GM19372 (cell line): ENCODE data around the gene NME5.
"Not testable (repeated sequence)": the region's sequence is repeated elsewhere in the genome, so short reads cannot be mapped to it uniquely, and the experiment has no call there.

ENCODE experiments used
- ATAC-seq: cut with Tn5 transposase; IDR thresholded peaks from one replicate; pipeline ENCODE4 v1.9.1; 2021; ENCODE audit warnings: mild to moderate bottlenecking, low read depth, moderate library complexity; ENCODE audit not compliant: unreplicated experiment

NME5 gene

DNA sequence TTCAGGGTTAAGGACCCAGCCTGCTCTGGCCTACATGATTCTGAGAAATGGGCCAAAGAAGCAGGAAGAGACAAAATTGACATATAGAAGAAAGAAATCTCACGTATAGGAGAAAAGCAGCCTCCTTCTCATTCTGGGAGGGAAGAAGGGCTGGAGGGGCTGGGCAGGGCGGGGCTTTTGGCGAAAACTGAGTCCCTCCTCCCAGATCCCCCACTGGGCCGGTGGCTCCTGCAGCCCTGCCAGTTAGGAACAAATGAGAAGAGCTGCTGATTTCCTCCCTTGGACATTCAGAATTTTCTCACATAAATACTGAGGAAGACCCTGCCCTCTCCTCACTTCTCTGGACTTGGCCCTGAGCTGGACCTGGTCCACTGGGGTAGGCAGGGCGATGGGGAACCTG, 55.5 kb downstream of the NME5 start, which contains the start of gene WNT8A:
TSS of gene WNT8A (plus strand) at position 332 of the 400 bp plus-strand sequence. CDS start 95 bp downstream, outside the sequence.
- ATAC-seq: no peak

DNA sequence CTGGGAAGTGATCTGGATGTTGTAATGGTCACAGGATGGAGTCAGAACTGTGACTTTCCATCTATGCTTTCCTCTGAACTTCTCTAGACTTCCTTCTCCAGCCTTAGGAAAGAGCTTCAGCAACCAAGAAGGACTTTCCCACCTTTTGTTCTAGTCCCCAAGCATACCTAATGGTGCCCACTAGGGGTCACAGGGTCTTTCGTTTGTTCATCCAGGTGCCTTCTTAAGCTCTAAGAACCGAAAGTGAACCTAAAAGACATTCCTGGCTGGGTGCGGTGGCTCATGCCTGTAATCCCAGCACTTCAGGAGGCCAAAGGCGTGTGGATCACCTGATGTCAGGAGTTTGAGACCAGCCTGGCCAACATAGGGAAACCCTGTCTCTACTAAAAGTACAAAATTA, 57.2 kb downstream of the NME5 start:
- no peak for ATAC-seq

- ATAC-seq: no peak
These were observed 61.1 kb downstream of the NME5 start for GRCh38 chr5:138078006-138078643.

- ATAC-seq: no peak
These were observed 62.0 kb downstream of the NME5 start for GRCh38 chr5:138077064-138077696.

- ATAC-seq: not testable (repeated sequence)
These were observed 69.2 kb downstream of the NME5 start for GRCh38 chr5:138070026-138070425.

- ATAC-seq: no peak
These were observed 70.3 kb downstream of the NME5 start for GRCh38 chr5:138068742-138069600.

- no peak for ATAC-seq
These were observed 71.3 kb downstream of the NME5 start for GRCh38 chr5:138067945-138068344.
